Upper lobe of right lung (tissue), 1 donor: ENCODE data around the gene DHX35. TPM values are rescaled to one million over a fixed set of nuclear protein-coding genes. Genes with fewer than 3 reads are reported as not detected.

Experiments
- ATAC-seq: fragments of 200-7000 bp; cut with Tn5 transposase; one replicate; pipeline ENCODE4 v1.9.1; 2020; ENCODE audit warnings: mild to moderate bottlenecking, moderate library complexity
- DNase-seq: peaks from one replicate; pipeline ENCODE4 v3.0.0-alpha.2; 2020
- H3K27ac ChIP-seq: fragments of 200-600 bp; one replicate; pipeline ENCODE4 v1.8.0; 2022
- H3K27me3 ChIP-seq: fragments of 200-600 bp; one replicate; pipeline ENCODE4 v1.8.0; 2022; ENCODE audit warnings: mild to moderate bottlenecking
- H3K36me3 ChIP-seq: fragments of 200-600 bp; one replicate; pipeline ENCODE4 v1.8.0; 2022
- H3K4me1 ChIP-seq: fragments of 200-600 bp; one replicate; pipeline ENCODE4 v1.8.0; 2022
- H3K4me3 ChIP-seq: fragments of 200-600 bp; one replicate; pipeline ENCODE4 v1.8.0; 2022; ENCODE audit warnings: mild to moderate bottlenecking
- H3K9me3 ChIP-seq: fragments of 200-600 bp; one replicate; pipeline ENCODE4 v1.8.0; 2022
- CTCF ChIP-seq: fragments of 200-600 bp; IDR thresholded peaks from one replicate; pipeline ENCODE4 v1.8.0; 2022; ENCODE audit warnings: antibody characterized with exemption
- intact Hi-C: fragments of 100-400 bp; cut with DNase I; formaldehyde crosslinking; loops from one replicate; pipeline ENCODE4 v1.11.0; 2022
- total RNA-seq: library from RNA; stranded (reverse); fragmentation: NEBNext Ultra II Directional; extraction: Animal tissue kit (Norgen Biotek cat#: 25700); gene quantifications from one replicate; pipeline ENCODE4 v1.2.1, GENCODE V29; 2021
- donor health status: DM: no; HTN: yes; CAD: no; lungs with severe emphysema.

DHX35 gene
- total RNA-seq, 1 donor from 2014 or later = 11.1 TPM

GRCh38 chr20:38962928-38963401 is 821 bp downstream of the DHX35 start:
- intact Hi-C loops = no loop called here
- H3K27ac ChIP-seq = no peak overlapping the region
- no peaks in the 10 kb centered on the region for H3K9me3 ChIP-seq
- no peak for TF ChIP-seq CTCF
- ATAC-seq (no peak), DNase-seq (no peak)
- peak overlapping the region; percentile 97 for H3K4me3 ChIP-seq
- H3K36me3 ChIP-seq = no peaks in the 10 kb centered on the region
- no peaks in the 10 kb centered on the region for H3K27me3 ChIP-seq
- peaks cover 6% of the 10 kb centered on the region for H3K4me1 ChIP-seq

- Histone ChIP-seq H3K4me1 (peaks cover 6% of the 10 kb centered on the region), H3K9me3 (no peaks in the 10 kb centered on the region), H3K27me3 (no peaks in the 10 kb centered on the region), H3K4me3 (no peak overlapping the region), H3K36me3 (no peaks in the 10 kb centered on the region), H3K27ac (no peak overlapping the region)
- DNase-seq = no peak
- ATAC-seq = no peak
- intact Hi-C loops = no loop called here
- TF ChIP-seq CTCF = no peak
Measured at GRCh38 chr20:38963745-38964144, 1.6 kb downstream of the DHX35 start.

DNA sequence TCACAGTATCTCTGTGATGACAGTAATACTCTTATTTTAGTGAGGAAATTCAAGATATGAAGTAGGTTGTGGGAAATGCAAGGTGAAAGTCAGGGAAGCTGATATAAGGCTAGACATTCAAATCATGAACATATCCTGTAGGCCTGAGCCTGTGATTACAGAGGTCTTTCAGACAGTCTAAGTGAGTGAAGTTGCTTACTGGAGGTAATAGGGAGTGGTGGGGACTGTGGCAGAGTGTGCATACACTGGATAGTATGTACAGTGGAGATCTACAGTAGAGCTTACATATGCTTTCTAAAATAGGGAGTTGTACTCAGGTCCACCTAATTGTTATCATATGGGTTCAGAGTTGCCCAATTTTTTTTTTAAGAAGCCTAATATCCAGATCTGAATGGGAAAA is 3.1 kb downstream of the DHX35 start:
- peaks cover 13% of the 10 kb centered on the region for H3K36me3 ChIP-seq
- no peak overlapping the region for H3K4me3 ChIP-seq
- H3K27ac ChIP-seq = no peak overlapping the region
- TF ChIP-seq CTCF = no peak
- ATAC-seq = no peak
- no peak for DNase-seq
- intact Hi-C loops = no loop called here
- no peaks in the 10 kb centered on the region for H3K27me3 ChIP-seq
- H3K9me3 ChIP-seq = no peaks in the 10 kb centered on the region
- peaks cover 6% of the 10 kb centered on the region for H3K4me1 ChIP-seq

GRCh38 chr20:38968090-38968489 is 5.9 kb downstream of the DHX35 start:
- intact Hi-C loops = no loop called here
- no peak overlapping the region for H3K27ac ChIP-seq
- ATAC-seq = no peak
- no peak for TF ChIP-seq CTCF
- peaks cover 2% of the 10 kb centered on the region for H3K4me1 ChIP-seq
- H3K27me3 ChIP-seq = no peaks in the 10 kb centered on the region
- DNase-seq = no peak
- peaks cover 33% of the 10 kb centered on the region for H3K36me3 ChIP-seq
- H3K9me3 ChIP-seq = no peaks in the 10 kb centered on the region
- no peak overlapping the region for H3K4me3 ChIP-seq

DNA sequence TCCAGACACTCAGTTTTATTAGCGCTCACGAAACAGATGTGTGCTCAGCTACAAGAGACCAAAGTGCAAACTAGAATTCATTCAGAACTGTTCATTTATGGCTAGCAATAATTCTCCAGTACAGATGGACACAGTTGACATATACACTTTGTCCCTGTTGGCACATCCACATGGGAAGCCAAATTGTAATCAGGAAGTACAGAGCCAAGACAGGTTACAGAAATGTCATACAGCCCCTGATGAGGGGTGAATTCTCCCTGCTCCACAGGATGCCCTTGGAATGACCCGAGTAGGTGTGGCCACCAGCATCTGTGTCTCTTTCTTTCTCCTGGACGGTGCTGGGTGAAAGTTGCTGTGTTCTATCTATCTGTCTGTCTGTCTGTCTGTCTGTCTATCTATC is 7.6 kb downstream of the DHX35 start:
- Histone ChIP-seq H3K4me3 (no peak overlapping the region), H3K27me3 (no peaks in the 10 kb centered on the region), H3K36me3 (peaks cover 41% of the 10 kb centered on the region), H3K9me3 (no peaks in the 10 kb centered on the region), H3K27ac (no peak overlapping the region), H3K4me1 (no peaks in the 10 kb centered on the region)
- no peak for TF ChIP-seq CTCF
- no peak for DNase-seq
- intact Hi-C loops = no loop called here
- ATAC-seq = peak; percentile 15

GRCh38 chr20:38970302-38970701 is 8.2 kb downstream of the DHX35 start:
- Histone ChIP-seq H3K36me3 (peaks cover 41% of the 10 kb centered on the region), H3K27ac (no peak overlapping the region), H3K9me3 (no peaks in the 10 kb centered on the region), H3K4me1 (no peaks in the 10 kb centered on the region), H3K4me3 (no peak overlapping the region), H3K27me3 (no peaks in the 10 kb centered on the region)
- TF ChIP-seq CTCF = no peak
- intact Hi-C loops = no loop called here
- DNase-seq = no peak
- ATAC-seq = no peak
